NCI-H2196 treated with DMSO at 0.1 percent for 48 hours (cell line): ENCODE data around the gene TUBAL3.
"Not testable (repeated sequence)": the region's sequence is repeated elsewhere in the genome, so short reads cannot be mapped to it uniquely, and the experiment has no call there.

Source experiments
- DNase-seq: peaks from one replicate; lab custom pipeline; 2025; ENCODE audit not compliant: unreplicated experiment; lab: John Stamatoyannopoulos, UW

The TUBAL3 gene

GRCh38 chr10:5381187-5381586 is 23.4 kb downstream of the TUBAL3 start:
- no peak for DNase-seq

GRCh38 chr10:5380395-5380794 is 24.2 kb downstream of the TUBAL3 start:
- not testable (repeated sequence) for DNase-seq

DNA sequence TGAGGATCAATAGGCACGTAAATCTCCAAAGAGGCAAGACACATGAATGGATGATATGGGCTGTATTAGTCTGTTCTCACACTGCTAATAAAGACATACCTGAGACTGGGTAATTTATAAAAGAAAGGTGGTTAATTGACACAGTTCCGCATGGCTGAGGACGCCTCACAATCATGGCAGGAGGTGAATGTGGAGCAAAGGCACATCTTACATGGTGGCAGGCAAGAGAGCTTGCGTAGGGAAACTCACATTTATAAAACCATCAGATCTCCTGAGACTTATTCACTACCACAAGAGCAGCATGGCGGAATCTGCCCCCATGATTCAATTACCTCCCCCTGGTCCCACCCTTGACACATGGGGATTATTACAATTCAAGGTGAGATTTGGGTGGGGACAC is 25.4 kb downstream of the TUBAL3 start:
- not testable (repeated sequence) for DNase-seq

GRCh38 chr10:5376450-5376849 is 28.2 kb downstream of the TUBAL3 start:
- no peak for DNase-seq

DNA sequence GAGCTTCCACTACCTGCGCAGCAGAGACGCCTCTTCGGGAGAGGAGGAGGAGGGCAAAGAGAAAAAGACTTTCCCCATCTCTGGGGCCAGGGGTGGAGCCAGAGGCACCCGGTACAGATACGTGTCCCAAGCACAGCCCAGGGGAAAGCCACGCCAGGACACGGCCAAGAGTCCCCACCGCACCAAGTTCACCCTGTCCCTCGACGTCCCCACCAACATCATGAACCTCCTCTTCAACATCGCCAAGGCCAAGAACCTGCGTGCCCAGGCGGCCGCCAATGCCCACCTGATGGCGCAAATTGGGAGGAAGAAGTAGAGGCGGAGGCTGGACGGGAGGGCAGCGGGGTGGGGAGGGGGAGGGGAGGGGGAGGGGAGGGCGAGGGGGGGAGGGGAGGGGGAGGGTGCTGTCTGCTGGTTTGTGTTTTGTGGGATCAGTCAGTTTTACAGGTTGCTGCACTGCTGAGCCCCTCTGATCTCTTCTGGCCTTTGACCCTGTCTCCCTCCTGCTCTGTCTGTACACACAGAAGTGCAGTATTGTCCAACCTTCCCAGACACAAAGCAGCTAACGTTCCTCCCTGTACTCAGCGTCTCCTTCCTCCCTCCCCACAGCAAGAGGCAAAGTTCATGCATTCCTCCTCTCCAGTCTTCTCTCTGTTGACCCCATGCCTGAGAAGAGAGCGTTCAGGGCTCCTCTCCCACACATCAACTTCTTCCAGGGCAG is 30.6 kb downstream of the TUBAL3 start:
- no peak for DNase-seq

- no peak for DNase-seq
Observed at GRCh38 chr10:5373307-5373706, 31.3 kb downstream of the TUBAL3 start.

GRCh38 chr10:5370493-5371352 is 33.9 kb downstream of the TUBAL3 start:
- no peak for DNase-seq

- DNase-seq, result no peak
Observed at GRCh38 chr10:5369362-5370158, 35.1 kb downstream of the TUBAL3 start.

DNA sequence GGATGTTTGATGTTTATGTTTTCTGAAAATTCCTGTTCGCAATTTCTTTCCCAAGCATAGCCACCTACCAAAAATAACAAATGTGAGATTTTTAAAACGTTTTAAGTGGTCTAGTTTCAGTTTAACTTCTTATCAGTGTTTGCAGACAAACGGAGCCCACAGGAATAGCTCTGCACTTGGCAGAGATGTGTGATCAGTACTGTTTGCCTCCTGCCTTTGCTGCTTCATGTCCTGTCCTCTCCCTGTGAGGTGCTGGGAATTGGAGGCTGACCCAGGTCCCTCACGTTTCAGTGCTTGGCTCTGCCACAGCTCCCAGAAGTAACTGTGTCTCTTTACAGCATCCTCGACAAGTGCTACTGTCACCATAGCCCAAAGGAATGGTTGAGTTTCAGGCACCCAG is 38.7 kb downstream of the TUBAL3 start:
- no peak for DNase-seq

DNA sequence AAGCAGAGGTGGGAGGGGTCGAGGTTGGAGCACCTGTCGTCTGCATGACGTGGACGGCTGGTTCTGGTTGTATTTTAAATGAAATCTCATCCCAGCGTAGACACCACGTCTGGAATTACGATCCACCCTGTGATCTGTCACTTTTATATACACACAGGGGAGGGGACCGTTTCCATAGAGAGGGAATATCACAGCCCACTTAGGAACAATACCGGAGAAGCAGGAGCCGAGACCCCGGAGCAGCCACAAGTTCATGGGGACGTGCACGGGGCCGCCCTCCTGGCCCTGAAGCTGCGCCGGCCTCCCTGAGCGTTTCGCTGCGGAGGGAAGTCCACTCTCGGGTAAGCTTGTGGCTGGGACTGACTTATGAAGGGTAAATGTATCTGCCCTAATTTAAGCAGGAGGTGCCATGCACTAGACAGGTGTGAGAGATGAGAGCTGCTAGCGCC is 39.7 kb downstream of the TUBAL3 start, which contains the start of gene UCN3:
TSS of gene UCN3 (plus strand) at position 77 of the 449 bp plus-strand sequence. CDS start 8,755 bp downstream, outside the sequence.
- no peak for DNase-seq

DNA sequence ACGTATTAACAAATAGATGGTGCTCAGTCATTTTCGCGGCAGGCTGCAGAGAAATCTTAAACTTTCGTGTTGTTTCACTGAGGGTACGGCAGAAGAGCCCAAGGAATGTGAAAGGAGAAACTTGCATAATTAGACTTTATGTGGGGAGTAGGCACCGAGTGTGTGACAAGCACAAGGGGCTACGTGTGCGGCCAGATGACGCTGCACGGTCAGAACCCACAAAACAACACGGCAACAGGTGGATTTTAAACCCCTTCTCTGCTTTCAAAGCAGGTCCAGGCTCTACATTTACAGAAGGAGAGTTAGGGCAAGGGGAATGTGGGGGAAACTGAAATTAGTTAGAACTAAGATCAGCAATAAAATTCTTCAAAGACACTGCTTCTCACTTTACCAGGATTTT is 40.3 kb downstream of the TUBAL3 start:
- DNase-seq, result no peak

DNA sequence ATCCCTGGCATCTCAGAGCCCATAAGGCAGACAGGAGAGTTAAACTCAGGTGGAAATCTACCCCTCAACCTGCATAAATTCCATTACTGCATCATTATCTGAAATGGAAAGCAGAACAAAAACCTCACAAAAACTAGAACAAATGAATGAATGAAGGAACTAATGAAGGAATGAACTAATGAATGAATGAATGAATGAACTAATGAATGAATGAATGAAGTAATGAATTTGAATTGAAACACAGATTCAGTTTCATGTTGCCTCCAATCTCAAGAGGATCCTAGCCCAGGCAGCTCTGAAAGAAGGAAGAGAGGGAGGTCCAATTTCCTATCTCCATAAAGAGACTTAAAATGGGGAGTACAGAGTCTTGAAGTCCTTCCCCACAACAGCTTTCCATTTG is 41.8 kb downstream of the TUBAL3 start:
- no peak for DNase-seq

DNA sequence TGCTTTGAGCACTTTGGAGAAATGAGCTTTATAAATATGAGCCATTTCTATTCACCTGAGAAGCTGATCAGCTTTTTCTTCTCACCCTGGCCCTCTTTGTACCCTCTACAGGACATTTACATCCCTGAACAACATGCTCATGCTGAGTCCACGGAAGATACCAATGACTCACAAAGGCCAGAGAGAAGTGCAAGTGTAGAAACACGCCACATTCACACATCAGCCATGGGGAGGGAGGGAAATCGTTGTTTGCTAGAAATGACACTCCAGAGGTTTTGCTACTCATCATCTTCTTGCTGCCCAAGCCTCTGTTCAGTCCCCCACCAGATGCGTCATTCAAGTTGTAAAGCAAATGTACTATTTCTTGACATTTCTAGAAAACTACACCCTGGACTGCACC is 42.7 kb downstream of the TUBAL3 start:
- DNase-seq, result no peak

GRCh38 chr10:5360318-5360915 is 44.2 kb downstream of the TUBAL3 start:
- no peak for DNase-seq

GRCh38 chr10:5356302-5356763 is 48.3 kb downstream of the TUBAL3 start:
- DNase-seq, result no peak

GRCh38 chr10:5355594-5356301 is 48.9 kb downstream of the TUBAL3 start:
- DNase-seq, result no peak

DNA sequence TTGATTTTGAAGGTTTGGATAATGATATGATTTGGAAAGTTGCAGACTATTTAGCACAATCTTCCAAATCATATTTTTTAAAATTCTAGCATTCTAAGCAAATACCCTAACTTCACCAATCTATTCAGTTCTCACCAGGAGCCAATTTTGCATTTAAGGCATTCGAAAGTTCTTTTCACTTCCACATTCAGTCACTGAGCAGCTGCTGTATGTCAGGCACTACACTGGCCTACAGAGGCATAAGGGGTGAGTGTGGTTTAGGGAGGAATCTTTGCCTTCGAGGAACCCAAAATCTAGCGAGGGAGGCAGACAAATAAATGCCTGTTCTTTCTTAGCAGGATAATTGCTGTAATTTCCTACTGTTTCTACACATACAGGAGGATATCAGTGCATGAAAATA is 50.6 kb downstream of the TUBAL3 start:
- DNase-seq, result no peak

DNA sequence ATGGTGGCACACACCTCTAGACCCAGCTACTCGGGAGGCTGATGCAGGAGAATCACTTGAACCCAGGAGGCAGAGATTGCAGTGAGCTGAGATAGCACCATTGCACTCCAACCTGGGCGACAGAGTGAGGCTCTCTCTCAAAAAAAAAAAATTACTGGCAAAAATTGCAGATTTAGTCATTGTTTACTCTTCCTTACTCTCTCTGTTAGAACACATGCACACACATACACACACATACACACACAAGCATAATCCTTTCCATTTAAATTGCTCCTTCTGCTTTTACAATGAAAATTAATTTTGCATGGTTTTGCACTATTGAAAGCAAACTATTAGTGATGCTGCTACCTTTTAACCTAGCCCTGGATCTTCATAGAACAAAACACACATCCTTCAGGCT is 55.3 kb downstream of the TUBAL3 start:
- no peak for DNase-seq

DNA sequence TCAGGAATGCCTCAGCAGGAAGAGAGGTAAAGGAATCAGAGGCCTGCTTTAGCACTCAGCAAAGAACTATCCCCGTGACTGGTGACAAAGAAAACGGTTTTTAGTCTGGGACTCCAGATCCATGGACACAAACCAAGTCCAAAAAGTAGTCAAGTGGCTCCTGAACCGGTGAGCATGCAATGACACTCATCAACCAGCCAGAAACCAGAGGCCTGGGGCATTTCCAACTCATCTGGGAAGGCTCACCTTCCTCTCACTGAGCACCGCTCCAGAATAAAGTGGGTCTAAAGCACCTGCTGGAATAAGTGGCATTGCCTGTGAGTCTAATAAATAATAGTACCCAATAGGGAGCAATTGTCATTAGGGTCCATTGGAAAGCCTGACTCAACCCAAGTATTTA is 57.7 kb downstream of the TUBAL3 start:
- no peak for DNase-seq

- no peak for DNase-seq
Observed at GRCh38 chr10:5344746-5345145, 59.9 kb downstream of the TUBAL3 start.
